ENCODE results near the gene COL28A1.

- TF ChIP-seq EP300 (IDR thresholded peaks at IDR 0.05; ENCODE audit: low read depth) (no peak), CTCF (IDR thresholded peaks at IDR 0.05) (no peak), POLR2A (IDR thresholded peaks at IDR 0.05) (no peak)
Observed at GRCh38 chr7:7489546-7489945, 46.1 kb downstream of the COL28A1 start.
